ENCODE measurements around the gene ATP8A1.

Gene ATP8A1

DNA sequence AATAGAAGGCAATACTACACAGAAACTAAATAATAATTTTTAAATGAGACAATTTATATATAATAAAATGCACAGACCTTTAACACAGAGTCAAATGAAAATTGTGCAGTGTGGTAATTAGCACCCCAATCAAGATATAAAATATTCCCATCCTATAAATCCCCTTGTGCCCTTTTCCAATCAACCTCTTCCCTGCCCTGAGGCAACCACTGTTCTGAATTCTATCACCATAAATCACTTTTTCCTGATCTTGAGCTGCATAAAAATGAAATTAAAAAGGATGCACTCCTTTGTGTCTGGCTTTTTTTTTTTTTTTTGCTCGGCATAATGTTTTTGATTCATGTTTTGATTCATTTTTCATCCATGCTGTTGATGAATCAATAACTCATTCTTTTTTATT is 107.0 kb downstream of the ATP8A1 start:
- Histone ChIP-seq H3K36me3 (ENCODE audit: control insufficient read depth, insufficient read depth, low read length) (peaks cover 4% of the 10 kb centered on the region), H3K4me3 (replicated peaks; ENCODE audit: low read depth, low read length) (no peak overlapping the region), H3K27me3 (replicated peaks; ENCODE audit: control insufficient read depth, insufficient read depth, low read length) (no peaks in the 10 kb centered on the region)
- DNase-seq (ENCODE audit: extremely low read depth, insufficient read length) = no peak
- TF ChIP-seq, protein P1, sequence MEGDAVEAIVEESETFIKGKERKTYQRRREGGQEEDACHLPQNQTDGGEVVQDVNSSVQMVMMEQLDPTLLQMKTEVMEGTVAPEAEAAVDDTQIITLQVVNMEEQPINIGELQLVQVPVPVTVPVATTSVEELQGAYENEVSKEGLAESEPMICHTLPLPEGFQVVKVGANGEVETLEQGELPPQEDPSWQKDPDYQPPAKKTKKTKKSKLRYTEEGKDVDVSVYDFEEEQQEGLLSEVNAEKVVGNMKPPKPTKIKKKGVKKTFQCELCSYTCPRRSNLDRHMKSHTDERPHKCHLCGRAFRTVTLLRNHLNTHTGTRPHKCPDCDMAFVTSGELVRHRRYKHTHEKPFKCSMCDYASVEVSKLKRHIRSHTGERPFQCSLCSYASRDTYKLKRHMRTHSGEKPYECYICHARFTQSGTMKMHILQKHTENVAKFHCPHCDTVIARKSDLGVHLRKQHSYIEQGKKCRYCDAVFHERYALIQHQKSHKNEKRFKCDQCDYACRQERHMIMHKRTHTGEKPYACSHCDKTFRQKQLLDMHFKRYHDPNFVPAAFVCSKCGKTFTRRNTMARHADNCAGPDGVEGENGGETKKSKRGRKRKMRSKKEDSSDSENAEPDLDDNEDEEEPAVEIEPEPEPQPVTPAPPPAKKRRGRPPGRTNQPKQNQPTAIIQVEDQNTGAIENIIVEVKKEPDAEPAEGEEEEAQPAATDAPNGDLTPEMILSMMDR (IDR thresholded peaks at IDR 0.05; ENCODE audit: insufficient read depth, low read length, poor library complexity, severe bottlenecking) = no peak

DNA sequence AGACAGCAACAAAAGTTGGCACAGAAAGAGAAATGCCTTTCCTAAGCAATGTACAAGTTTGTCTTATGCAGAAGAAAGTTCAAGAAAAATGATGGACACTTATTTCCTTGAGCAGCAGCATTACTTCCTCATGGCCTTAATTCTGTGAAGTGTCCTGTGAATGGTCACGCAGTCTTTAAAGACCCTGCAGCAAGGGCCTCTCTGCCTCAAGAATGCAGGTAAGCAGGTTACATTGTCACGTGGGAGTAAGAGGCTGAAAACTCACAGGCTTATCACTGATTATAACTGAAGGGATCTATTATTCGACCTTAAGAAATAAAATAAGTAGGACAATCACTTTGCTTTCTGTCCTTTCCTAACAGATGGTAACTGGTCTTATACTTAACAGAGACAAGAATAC is 109.1 kb downstream of the ATP8A1 start:
- TF ChIP-seq, protein P1 (IDR thresholded peaks at IDR 0.05; ENCODE audit: insufficient read depth, low read length, poor library complexity, severe bottlenecking) = no peak
- H3K27me3 ChIP-seq (replicated peaks; ENCODE audit: control insufficient read depth, insufficient read depth, low read length) = no peaks in the 10 kb centered on the region
- no peaks in the 10 kb centered on the region; the same call in none of the 2 replicates for H3K36me3 ChIP-seq (ENCODE audit: control insufficient read depth, insufficient read depth, low read length)
- no peak for DNase-seq (ENCODE audit: extremely low read depth, insufficient read length)
- no peak overlapping the region for H3K4me3 ChIP-seq (replicated peaks; ENCODE audit: low read depth, low read length)

DNA sequence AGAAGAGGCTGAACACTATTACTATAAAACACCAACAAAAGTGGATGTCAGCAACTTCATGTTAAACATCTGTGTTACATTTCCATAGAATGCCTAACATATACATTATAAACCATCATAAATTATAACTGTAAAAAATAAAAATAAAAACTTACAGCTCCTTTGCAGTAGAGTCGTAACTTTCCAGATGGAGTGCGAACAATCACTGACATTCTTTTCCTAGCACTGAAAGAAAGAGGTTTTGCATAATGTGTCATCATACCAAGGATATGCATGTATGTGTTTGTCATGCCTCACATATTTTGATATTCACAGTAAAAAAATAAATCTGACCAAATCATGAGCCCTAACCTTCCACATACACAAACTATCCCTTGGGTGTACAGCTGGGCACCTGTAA is 113.1 kb downstream of the ATP8A1 start:
- Histone ChIP-seq H3K27me3 (replicated peaks; ENCODE audit: control insufficient read depth, insufficient read depth, low read length) (no peaks in the 10 kb centered on the region), H3K4me3 (replicated peaks; ENCODE audit: low read depth, low read length) (no peak overlapping the region), H3K36me3 (ENCODE audit: control insufficient read depth, insufficient read depth, low read length) (no peaks in the 10 kb centered on the region; the same call in none of the 2 replicates)
- TF ChIP-seq, protein P1 (IDR thresholded peaks at IDR 0.05; ENCODE audit: insufficient read depth, low read length, poor library complexity, severe bottlenecking) = no peak
- no peak for DNase-seq (ENCODE audit: extremely low read depth, insufficient read length)

DNA sequence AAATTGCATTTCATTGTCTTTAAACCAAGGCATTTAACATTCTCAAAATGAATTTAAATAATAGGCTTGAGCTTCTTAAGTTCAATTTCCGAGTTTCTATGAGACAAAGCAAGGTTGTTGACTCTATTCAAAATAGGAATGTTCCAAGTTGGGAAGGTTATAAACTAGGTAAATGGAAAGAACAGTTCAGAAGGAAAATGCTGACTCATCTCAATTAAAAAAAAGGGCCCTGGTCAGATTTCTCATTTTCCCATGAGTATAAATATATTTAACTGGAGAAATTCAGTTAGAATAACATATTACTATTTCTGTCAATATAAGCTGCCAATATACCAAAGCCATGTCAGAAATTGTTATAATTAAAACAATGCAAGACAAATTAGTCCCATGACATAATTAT is 113.8 kb downstream of the ATP8A1 start:
- no peaks in the 10 kb centered on the region; the same call in none of the 2 replicates for H3K36me3 ChIP-seq (ENCODE audit: control insufficient read depth, insufficient read depth, low read length)
- DNase-seq (ENCODE audit: extremely low read depth, insufficient read length) = no peak
- TF ChIP-seq, protein P1 (IDR thresholded peaks at IDR 0.05; ENCODE audit: insufficient read depth, low read length, poor library complexity, severe bottlenecking) = no peak
- no peak overlapping the region for H3K4me3 ChIP-seq (replicated peaks; ENCODE audit: low read depth, low read length)
- H3K27me3 ChIP-seq (replicated peaks; ENCODE audit: control insufficient read depth, insufficient read depth, low read length) = no peaks in the 10 kb centered on the region

DNA sequence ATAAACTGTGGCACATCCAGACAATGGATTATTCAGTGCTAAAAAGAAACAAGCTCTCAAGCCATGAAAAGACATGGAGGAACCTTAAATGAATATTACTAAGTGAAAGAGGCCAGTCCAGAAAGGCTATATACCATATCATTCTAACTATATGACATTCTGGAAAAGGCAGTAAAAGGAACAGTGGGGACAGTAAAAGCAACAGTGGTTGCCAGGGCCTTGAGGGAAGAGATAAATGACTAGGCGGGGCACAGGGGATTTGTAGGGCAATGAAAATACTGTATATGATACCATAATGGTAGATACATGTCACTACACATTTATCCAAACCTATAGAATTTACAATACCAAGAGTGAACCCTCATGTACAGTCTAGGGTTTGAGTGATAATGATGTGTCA is 115.3 kb downstream of the ATP8A1 start:
- no peaks in the 10 kb centered on the region for H3K27me3 ChIP-seq (replicated peaks; ENCODE audit: control insufficient read depth, insufficient read depth, low read length)
- no peak for DNase-seq (ENCODE audit: extremely low read depth, insufficient read length)
- no peaks in the 10 kb centered on the region; the same call in none of the 2 replicates for H3K36me3 ChIP-seq (ENCODE audit: control insufficient read depth, insufficient read depth, low read length)
- TF ChIP-seq, protein P1 (IDR thresholded peaks at IDR 0.05; ENCODE audit: insufficient read depth, low read length, poor library complexity, severe bottlenecking) = no peak
- no peak overlapping the region for H3K4me3 ChIP-seq (replicated peaks; ENCODE audit: low read depth, low read length)

DNA sequence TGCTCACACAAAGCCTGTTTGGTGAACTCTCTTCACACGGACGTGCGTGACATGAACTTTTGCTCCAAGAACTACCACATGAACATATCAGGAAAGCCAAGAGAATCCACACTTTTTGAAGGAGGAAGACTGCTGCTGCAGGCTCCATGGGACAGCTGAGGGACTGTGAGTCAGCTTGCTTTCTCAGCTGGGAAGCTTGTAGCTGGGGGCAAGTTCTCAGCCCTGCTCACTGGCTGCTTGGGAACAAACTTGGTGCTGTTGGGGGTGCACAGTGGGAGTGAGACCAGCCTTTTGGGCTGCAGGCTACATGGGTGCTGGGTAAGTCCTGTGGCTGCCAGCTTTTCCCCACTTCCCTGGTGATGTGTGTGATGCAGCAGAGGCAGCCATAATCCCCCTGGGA is 123.9 kb downstream of the ATP8A1 start:
- Histone ChIP-seq H3K4me3 (replicated peaks; ENCODE audit: low read depth, low read length) (no peak overlapping the region), H3K36me3 (ENCODE audit: control insufficient read depth, insufficient read depth, low read length) (peaks cover 18% of the 10 kb centered on the region), H3K27me3 (replicated peaks; ENCODE audit: control insufficient read depth, insufficient read depth, low read length) (no peaks in the 10 kb centered on the region)
- no peak for DNase-seq (ENCODE audit: extremely low read depth, insufficient read length)
- TF ChIP-seq, protein P1 (IDR thresholded peaks at IDR 0.05; ENCODE audit: insufficient read depth, low read length, poor library complexity, severe bottlenecking) = no peak

Measured in GM06990 (cell line).